Skeletal muscle satellite cell (primary cell): ENCODE results near the gene P3H2.
A peak's percentile ranks its signal among the peaks of the same experiment; 100 is the strongest.

Experiments
- H3K27me3 ChIP-seq: 2 replicates; pipeline ENCODE4 v1.7.0; 2013; ENCODE audit warnings: low read length; ENCODE audit not compliant: control insufficient read depth, insufficient read depth
- H3K36me3 ChIP-seq: 2 replicates; pipeline ENCODE4 v1.7.0; 2013; ENCODE audit warnings: mild to moderate bottlenecking, control low read depth, low read length; ENCODE audit not compliant: insufficient read depth
- H3K4me1 ChIP-seq: 2 replicates; pipeline ENCODE4 v1.7.0; 2013; ENCODE audit warnings: low read length; ENCODE audit not compliant: control insufficient read depth, insufficient read depth
- H3K4me2 ChIP-seq: 2 replicates; pipeline ENCODE4 v1.7.0; 2013; ENCODE audit warnings: mild to moderate bottlenecking, low read length
- H3K4me3 ChIP-seq: 2 replicates; pipeline ENCODE4 v1.7.0; 2013; ENCODE audit warnings: low read length
- H3K9ac ChIP-seq: 2 replicates; pipeline ENCODE4 v1.7.0; 2013; ENCODE audit warnings: mild to moderate bottlenecking, low read depth, low read length, moderate library complexity
- H3K9me3 ChIP-seq: replicated peaks from 2 replicates; pipeline ENCODE4 v1.7.0; 2013; ENCODE audit warnings: mild to moderate bottlenecking, control low read depth, low read length

The P3H2 gene

DNA sequence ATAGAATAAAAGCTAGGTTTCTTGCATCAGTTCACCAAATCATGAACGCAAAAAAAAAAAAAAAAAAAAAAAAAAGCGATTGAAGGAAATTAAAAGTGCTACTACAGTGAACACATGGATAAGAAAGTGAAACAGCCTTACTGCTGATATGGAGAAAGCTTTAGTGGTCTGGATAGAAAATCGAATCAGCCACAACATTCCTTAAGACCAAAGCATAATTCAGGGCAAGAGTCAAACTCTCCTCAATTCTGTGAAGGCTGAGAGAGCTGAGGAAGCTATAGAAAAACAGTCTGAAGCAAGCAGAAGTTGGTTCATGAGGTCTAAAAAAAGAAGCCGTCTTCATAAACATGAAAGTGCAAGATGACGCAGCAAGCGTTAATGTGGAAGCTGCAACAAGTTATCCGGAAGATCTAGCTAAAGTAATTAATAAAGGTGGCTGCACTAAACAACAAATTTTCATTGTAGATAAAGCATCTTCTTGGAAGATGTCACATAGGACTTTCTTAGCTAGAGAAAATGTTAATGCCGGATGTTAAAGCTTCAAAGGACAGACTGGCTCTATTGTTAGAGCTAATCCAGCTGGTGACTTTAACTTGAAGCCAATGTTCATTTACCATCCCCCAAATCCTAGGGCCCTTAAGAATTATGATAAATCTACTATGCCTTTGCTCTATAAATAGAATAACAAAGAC lies 19.2 kb downstream of the P3H2 start:
- H3K4me2 ChIP-seq = peak overlapping the region; percentile 77
- no peaks in the 10 kb centered on the region for H3K27me3 ChIP-seq
- H3K4me3 ChIP-seq = peak overlapping the region; percentile 57
- H3K4me1 ChIP-seq = peaks cover 30% of the 10 kb centered on the region
- no peaks in the 10 kb centered on the region for H3K36me3 ChIP-seq
- H3K9ac ChIP-seq = peak overlapping the region; percentile 58
- H3K9me3 ChIP-seq = no peaks in the 10 kb centered on the region

DNA sequence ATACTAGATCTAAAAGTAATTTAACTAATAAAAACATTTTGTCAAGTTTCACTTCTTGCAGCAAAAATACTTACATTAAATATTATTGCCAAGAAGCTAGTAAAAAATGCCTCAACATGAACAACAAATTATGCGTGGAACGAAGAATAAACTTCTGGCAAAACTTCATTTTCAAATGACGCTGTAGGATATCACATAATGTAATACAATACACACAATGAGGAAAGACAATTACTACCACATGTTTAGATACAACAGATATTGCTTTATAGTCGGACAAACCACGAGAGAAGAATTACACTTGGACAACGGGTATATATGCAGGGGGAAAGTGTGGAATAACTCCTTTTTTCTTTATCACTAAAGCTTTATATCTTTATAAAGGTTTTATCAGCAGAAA lies 21.6 kb downstream of the P3H2 start:
- Histone ChIP-seq H3K27me3 (no peaks in the 10 kb centered on the region), H3K36me3 (no peaks in the 10 kb centered on the region), H3K9ac (no peak overlapping the region), H3K4me3 (no peak overlapping the region), H3K4me2 (no peak overlapping the region), H3K4me1 (peaks cover 36% of the 10 kb centered on the region), H3K9me3 (no peaks in the 10 kb centered on the region)

GRCh38 chr3:190097617-190098016 lies 23.1 kb downstream of the P3H2 start:
- Histone ChIP-seq H3K9ac (no peak overlapping the region), H3K4me1 (peaks cover 45% of the 10 kb centered on the region), H3K36me3 (no peaks in the 10 kb centered on the region), H3K27me3 (no peaks in the 10 kb centered on the region), H3K4me2 (no peak overlapping the region), H3K4me3 (no peak overlapping the region), H3K9me3 (no peaks in the 10 kb centered on the region)

GRCh38 chr3:190097025-190097424 lies 23.7 kb downstream of the P3H2 start:
- Histone ChIP-seq H3K36me3 (no peaks in the 10 kb centered on the region), H3K9me3 (no peaks in the 10 kb centered on the region), H3K4me1 (peaks cover 46% of the 10 kb centered on the region), H3K9ac (no peak overlapping the region), H3K4me3 (no peak overlapping the region), H3K4me2 (no peak overlapping the region), H3K27me3 (no peaks in the 10 kb centered on the region)

- no peaks in the 10 kb centered on the region for H3K27me3 ChIP-seq
- no peaks in the 10 kb centered on the region for H3K9me3 ChIP-seq
- no peak overlapping the region for H3K4me2 ChIP-seq
- H3K9ac ChIP-seq = no peak overlapping the region
- no peaks in the 10 kb centered on the region for H3K36me3 ChIP-seq
- H3K4me3 ChIP-seq = no peak overlapping the region
- peaks cover 44% of the 10 kb centered on the region for H3K4me1 ChIP-seq
Measured at GRCh38 chr3:190096345-190096744, 24.4 kb downstream of the P3H2 start.

- no peaks in the 10 kb centered on the region for H3K9me3 ChIP-seq
- no peak overlapping the region for H3K9ac ChIP-seq
- peak overlapping the region; percentile 7 for H3K4me3 ChIP-seq
- H3K27me3 ChIP-seq = no peaks in the 10 kb centered on the region
- H3K4me1 ChIP-seq = peaks cover 35% of the 10 kb centered on the region
- no peaks in the 10 kb centered on the region for H3K36me3 ChIP-seq
- H3K4me2 ChIP-seq = peak overlapping the region; percentile 55
Measured at GRCh38 chr3:190094160-190094718, 26.5 kb downstream of the P3H2 start.

DNA sequence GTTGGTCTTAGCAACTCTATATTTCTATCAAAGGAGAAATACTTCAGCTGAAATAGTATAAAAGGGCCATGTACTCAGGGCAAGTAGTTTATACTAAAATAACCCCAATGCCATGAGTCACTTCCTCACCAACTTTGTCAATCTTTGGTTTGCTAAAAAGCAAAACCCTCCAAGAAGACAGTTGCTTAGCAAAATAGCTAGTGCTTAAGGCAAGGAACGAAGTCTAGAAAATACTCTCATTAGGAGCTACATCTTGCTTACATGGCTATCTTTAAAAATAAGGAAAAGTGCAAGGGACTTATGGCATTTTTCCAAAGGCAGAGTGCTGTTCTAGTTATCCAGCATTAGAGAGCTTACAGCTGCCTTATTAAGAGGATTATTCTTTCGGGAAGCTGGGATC lies 28.4 kb downstream of the P3H2 start:
- H3K9ac ChIP-seq = peak overlapping the region; percentile 44
- no peaks in the 10 kb centered on the region for H3K9me3 ChIP-seq
- H3K27me3 ChIP-seq = no peaks in the 10 kb centered on the region
- no peaks in the 10 kb centered on the region for H3K36me3 ChIP-seq
- peak overlapping the region; percentile 72 for H3K4me2 ChIP-seq
- peak overlapping the region; percentile 34 for H3K4me3 ChIP-seq
- H3K4me1 ChIP-seq = peaks cover 29% of the 10 kb centered on the region

DNA sequence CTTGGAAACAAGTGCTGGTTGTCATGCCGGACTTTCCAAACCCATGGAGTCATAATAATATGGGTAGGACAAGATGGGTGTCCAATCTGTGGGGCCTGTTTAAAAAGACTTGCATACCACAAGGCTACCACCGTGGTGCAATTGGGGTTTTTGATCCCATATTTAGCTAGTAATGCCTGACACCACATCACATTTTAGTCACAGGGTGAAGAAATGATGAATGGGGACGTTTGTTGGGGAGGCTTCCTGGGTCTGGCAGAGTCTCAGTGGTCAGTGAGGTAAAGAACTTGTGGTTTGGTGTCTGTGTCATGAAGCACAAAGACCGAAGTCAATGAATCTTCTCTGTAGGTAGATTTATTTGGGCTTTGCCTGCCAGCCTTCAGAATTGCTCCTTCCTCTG lies 31.0 kb downstream of the P3H2 start:
- Histone ChIP-seq H3K4me1 (peaks cover 25% of the 10 kb centered on the region), H3K9ac (no peak overlapping the region), H3K4me2 (no peak overlapping the region)

DNA sequence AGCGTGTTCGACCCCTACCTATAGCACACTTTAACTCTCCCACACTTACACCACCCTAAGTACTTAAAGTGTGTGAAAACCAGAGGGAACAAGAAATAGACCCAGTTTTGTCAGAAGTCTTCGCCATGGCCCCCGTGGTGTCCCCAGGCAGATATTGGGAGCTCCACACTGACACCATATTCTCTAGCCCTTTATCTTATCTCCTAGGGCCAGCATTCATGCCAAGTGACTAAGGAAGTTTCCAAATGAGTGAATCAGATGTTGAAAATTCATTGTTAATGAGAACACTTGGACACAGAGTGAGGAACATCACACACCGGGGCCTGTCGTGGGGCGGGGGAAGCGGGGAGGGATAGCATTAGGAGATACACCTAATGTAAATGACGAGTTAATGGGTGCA lies 31.8 kb downstream of the P3H2 start:
- H3K4me3 ChIP-seq = no peak overlapping the region
- H3K9ac ChIP-seq = no peak overlapping the region
- H3K4me1 ChIP-seq = peaks cover 19% of the 10 kb centered on the region
- no peaks in the 10 kb centered on the region for H3K27me3 ChIP-seq
- no peaks in the 10 kb centered on the region for H3K9me3 ChIP-seq
- H3K36me3 ChIP-seq = no peaks in the 10 kb centered on the region
- H3K4me2 ChIP-seq = no peak overlapping the region

More for the DNA sequence above, 31.0 kb downstream of the P3H2 start:
- H3K9me3 ChIP-seq = no peaks in the 10 kb centered on the region
- H3K4me3 ChIP-seq = no peak overlapping the region
- H3K27me3 ChIP-seq = no peaks in the 10 kb centered on the region
- H3K36me3 ChIP-seq = no peaks in the 10 kb centered on the region

GRCh38 chr3:190086191-190086590 lies 34.5 kb downstream of the P3H2 start:
- peaks cover 11% of the 10 kb centered on the region for H3K4me1 ChIP-seq
- no peak overlapping the region for H3K4me2 ChIP-seq
- H3K4me3 ChIP-seq = no peak overlapping the region
- H3K27me3 ChIP-seq = no peaks in the 10 kb centered on the region
- no peaks in the 10 kb centered on the region for H3K9me3 ChIP-seq
- H3K9ac ChIP-seq = no peak overlapping the region
- H3K36me3 ChIP-seq = no peaks in the 10 kb centered on the region

- Histone ChIP-seq H3K4me1 (peaks cover 11% of the 10 kb centered on the region), H3K27me3 (no peaks in the 10 kb centered on the region), H3K9me3 (no peaks in the 10 kb centered on the region), H3K4me2 (no peak overlapping the region), H3K36me3 (no peaks in the 10 kb centered on the region), H3K4me3 (no peak overlapping the region), H3K9ac (no peak overlapping the region)
Measured at GRCh38 chr3:190084983-190085382, 35.7 kb downstream of the P3H2 start.

- peak overlapping the region; percentile 39 for H3K4me2 ChIP-seq
- no peaks in the 10 kb centered on the region for H3K27me3 ChIP-seq
- H3K9ac ChIP-seq = no peak overlapping the region
- H3K9me3 ChIP-seq = no peaks in the 10 kb centered on the region
- H3K4me3 ChIP-seq = no peak overlapping the region
- peaks cover 11% of the 10 kb centered on the region for H3K4me1 ChIP-seq
- H3K36me3 ChIP-seq = no peaks in the 10 kb centered on the region
Measured at GRCh38 chr3:190083635-190084034, 37.1 kb downstream of the P3H2 start.
